Breast epithelium (tissue), 3 donors: ENCODE measurements around the gene KCTD2.

Experiments
- CTCF ChIP-seq, 3 donors: fragments of 450-650 bp; IDR thresholded peaks; one replicate each; pipeline ENCODE4 v1.5.1; 2016 to 2017; ENCODE audit warnings: antibody characterized with exemption in 3 of 3, mild to moderate bottlenecking in 3 of 3, moderate library complexity in 3 of 3
- POLR2A ChIP-seq: fragments of 450-650 bp; IDR thresholded peaks from one replicate; pipeline ENCODE4 v1.6.1; 2016; ENCODE audit warnings: antibody characterized with exemption, mild to moderate bottlenecking, moderate library complexity
- POLR2AphosphoS5 ChIP-seq, 3 donors: sonication (generic); formaldehyde crosslinking; IDR thresholded peaks; one replicate each; pipeline ENCODE4 v1.6.1; 2017; ENCODE audit warnings: antibody characterized with exemption in 3 of 3

- no peak for TF ChIP-seq CTCF (IDR thresholded peaks at IDR 0.05)
- TF ChIP-seq POLR2AphosphoS5 (IDR thresholded peaks at IDR 0.05): no peak
- TF ChIP-seq POLR2A: no peak
Measured at GRCh38 chr17:75051941-75052340, 4.9 kb downstream of the KCTD2 start.
